Pulmonary artery endothelial cell (primary cell): Measurements from ENCODE around the gene NELL1. TPM values are rescaled to one million over a fixed set of nuclear protein-coding genes. Genes with fewer than 3 reads are reported as not detected.
"Not testable (repeated sequence)": the region's sequence is repeated elsewhere in the genome, so short reads cannot be mapped to it uniquely, and the experiment has no call there.

Experiments
- DNase-seq: peaks from one replicate; pipeline ENCODE4 v3.0.0-alpha.2; 2011; ENCODE audit warnings: low read depth, low spot score
- total RNA-seq: library from RNA; depleted of rRNA; stranded (reverse); fragments of >200 nt; gene quantifications from 2 replicates; pipeline ENCODE4 v1.2.3, GENCODE V29; 2014

The NELL1 gene
- total RNA-seq, 1 donor from 2014 or later: not detected

- DNase-seq: no peak
Observed at GRCh38 chr11:20762980-20763379, 93.6 kb downstream of the NELL1 start.

- DNase-seq: no peak
Observed at GRCh38 chr11:20770414-20770946, 101.1 kb downstream of the NELL1 start.

GRCh38 chr11:20771026-20771425, 101.6 kb downstream of the NELL1 start:
- no peak for DNase-seq

GRCh38 chr11:20771681-20772080, 102.3 kb downstream of the NELL1 start:
- no peak for DNase-seq

GRCh38 chr11:20775331-20775730, 105.9 kb downstream of the NELL1 start:
- DNase-seq: no peak

GRCh38 chr11:20782775-20783174, 113.4 kb downstream of the NELL1 start:
- DNase-seq: no peak

- DNase-seq: no peak
Observed at GRCh38 chr11:20783220-20783619, 113.8 kb downstream of the NELL1 start.

- no peak for DNase-seq
Observed at GRCh38 chr11:20790622-20791021, 121.2 kb downstream of the NELL1 start.

- no peak for DNase-seq
Observed at GRCh38 chr11:20795005-20795404, 125.6 kb downstream of the NELL1 start.

- no peak for DNase-seq
Observed at GRCh38 chr11:20808328-20808727, 138.9 kb downstream of the NELL1 start.

GRCh38 chr11:20821046-20821445, 151.7 kb downstream of the NELL1 start:
- DNase-seq: no peak

- DNase-seq: no peak
Observed at GRCh38 chr11:20821470-20821869, 152.1 kb downstream of the NELL1 start.

GRCh38 chr11:20824773-20825172, 155.4 kb downstream of the NELL1 start:
- no peak for DNase-seq

- DNase-seq: no peak
Observed at GRCh38 chr11:20835561-20835960, 166.2 kb downstream of the NELL1 start.

- no peak for DNase-seq
Observed at GRCh38 chr11:20839231-20839630, 169.8 kb downstream of the NELL1 start.

GRCh38 chr11:20840341-20840740, 171.0 kb downstream of the NELL1 start:
- no peak for DNase-seq

- no peak for DNase-seq
Observed at GRCh38 chr11:20844216-20844615, 174.8 kb downstream of the NELL1 start.

GRCh38 chr11:20844630-20845029, 175.2 kb downstream of the NELL1 start:
- DNase-seq: no peak

GRCh38 chr11:20854215-20854955, 185.0 kb downstream of the NELL1 start:
- DNase-seq: no peak

- DNase-seq: no peak
Observed at GRCh38 chr11:20861322-20861721, 191.9 kb downstream of the NELL1 start.

GRCh38 chr11:20862263-20862662, 192.9 kb downstream of the NELL1 start:
- not testable (repeated sequence) for DNase-seq

GRCh38 chr11:20864628-20865027, 195.2 kb downstream of the NELL1 start:
- DNase-seq: no peak

GRCh38 chr11:20865161-20865560, 195.8 kb downstream of the NELL1 start:
- DNase-seq: no peak
